OCI-LY1 (cell line): ENCODE data around the gene CEMIP2.

ENCODE experiments used
- H2AFZ ChIP-seq: fragments of 200-600 bp; sonication (generic), shearing (Covaris generic); 2 replicates; pipeline ENCODE4 v1.6.0; 2014; ENCODE audit warnings: antibody characterized with exemption, mild to moderate bottlenecking, low read length
- H3F3A ChIP-seq: fragments of 200-600 bp; sonication (generic), shearing (Covaris generic); 2 replicates; pipeline ENCODE4 v1.6.0; 2014; ENCODE audit warnings: mild to moderate bottlenecking, antibody characterized with exemption, low read length, moderate library complexity; ENCODE audit not compliant: insufficient read depth
- H3K27ac ChIP-seq: fragments of 200-600 bp; sonication (generic); 2 replicates; pipeline ENCODE4 v1.5.1; 2014; ENCODE audit warnings: low read length, mixed run types, mild to moderate bottlenecking, low read depth; ENCODE audit not compliant: poor library complexity, severe bottlenecking
- H3K27me3 ChIP-seq: fragments of 200-600 bp; sonication (generic); 2 replicates; pipeline ENCODE4 v1.6.0; 2014; ENCODE audit warnings: antibody characterized with exemption, mild to moderate bottlenecking, low read length, moderate library complexity; ENCODE audit not compliant: insufficient read depth
- H3K36me3 ChIP-seq: fragments of 200-600 bp; sonication (generic); 2 replicates; pipeline ENCODE4 v1.6.1; 2014; ENCODE audit warnings: mild to moderate bottlenecking, antibody characterized with exemption, low read length, moderate library complexity, mixed read lengths; ENCODE audit not compliant: insufficient read depth
- H3K4me1 ChIP-seq: fragments of 200-600 bp; sonication (generic); 2 replicates; pipeline ENCODE4 v1.5.1; 2014; ENCODE audit warnings: mild to moderate bottlenecking, low read length, moderate library complexity; ENCODE audit not compliant: insufficient read depth, severe bottlenecking
- H3K4me2 ChIP-seq: fragments of 200-600 bp; sonication (generic), shearing (Covaris generic); 2 replicates; pipeline ENCODE4 v1.6.1; 2014; ENCODE audit warnings: low read length
- H3K4me3 ChIP-seq: fragments of 200-600 bp; sonication (generic); 2 replicates; pipeline ENCODE4 v1.5.1; 2014; ENCODE audit warnings: low read length, low read depth, mild to moderate bottlenecking, mixed read lengths; ENCODE audit not compliant: poor library complexity, severe bottlenecking
- H3K79me2 ChIP-seq: fragments of 200-600 bp; shearing (Covaris generic); 2 replicates; pipeline ENCODE4 v1.6.1; 2016; ENCODE audit warnings: mixed run types, low read length, mixed read lengths; ENCODE audit not compliant: insufficient read depth
- H3K9ac ChIP-seq: fragments of 200-600 bp; sonication (generic), shearing (Covaris generic); 2 replicates; pipeline ENCODE4 v1.6.1; 2014; ENCODE audit warnings: mild to moderate bottlenecking, low read length, mixed read lengths
- H3K9me2 ChIP-seq: fragments of 200-600 bp; sonication (generic), shearing (Covaris generic); 2 replicates; pipeline ENCODE4 v1.6.1; 2014; ENCODE audit warnings: low read depth, mild to moderate bottlenecking, low read length, mixed read lengths
- H3K9me3 ChIP-seq: fragments of 200-600 bp; shearing (Covaris generic); 2 replicates; pipeline ENCODE4 v1.6.1; 2014; ENCODE audit warnings: low read length, mixed read lengths
- H4K20me1 ChIP-seq: fragments of 200-600 bp; sonication (generic), shearing (Covaris generic); 2 replicates; pipeline ENCODE4 v1.6.0; 2016; ENCODE audit warnings: mild to moderate bottlenecking, low read length; ENCODE audit not compliant: insufficient read depth
- CTCF ChIP-seq: fragments of 200-600 bp; sonication (generic), shearing (Covaris generic); IDR thresholded peaks from 2 replicates; pipeline ENCODE4 v1.5.1; 2017; ENCODE audit warnings: mild to moderate bottlenecking, antibody characterized with exemption, low read length, moderate library complexity, mixed read lengths
- EZH2 ChIP-seq: fragments of 200-600 bp; sonication (generic), shearing (Covaris generic); IDR thresholded peaks from 2 replicates; pipeline ENCODE4 v1.8.0; 2017; ENCODE audit warnings: borderline replicate concordance, mixed run types, mild to moderate bottlenecking, antibody characterized with exemption, low read length, moderate library complexity, mixed read lengths

Gene CEMIP2

DNA sequence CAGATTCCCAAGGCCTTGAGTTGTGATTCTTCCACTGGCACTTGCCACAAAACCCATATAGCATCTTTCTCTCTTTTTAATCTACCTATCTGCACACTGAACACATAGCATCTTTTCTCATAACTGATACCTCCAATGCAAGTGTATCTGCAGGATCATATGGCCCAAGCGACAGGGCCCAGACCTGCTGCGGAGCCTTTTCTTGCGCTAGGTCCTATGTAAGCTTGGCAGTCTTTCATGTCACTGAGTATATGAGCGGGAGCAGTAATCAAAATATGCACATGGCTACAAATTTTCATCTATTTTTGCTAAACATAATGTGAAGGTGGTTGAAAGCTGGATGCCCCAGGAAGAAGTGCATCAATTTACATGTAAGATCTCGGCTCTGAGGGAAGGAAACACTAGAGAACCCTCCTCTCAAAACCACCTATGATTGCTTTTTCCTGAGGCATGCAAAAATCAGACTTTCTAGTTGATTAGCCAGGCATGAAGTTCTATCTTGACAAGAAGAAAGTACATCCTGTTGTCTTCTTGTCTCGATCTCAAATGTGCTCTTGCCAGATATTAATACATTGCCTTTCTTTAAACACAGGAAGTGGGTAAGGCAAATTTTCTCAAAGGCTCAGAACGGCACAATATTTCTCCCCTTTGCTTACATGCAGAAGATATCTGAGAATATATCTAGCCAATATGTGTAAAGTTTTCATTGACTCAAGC lies 26.9 kb upstream of the CEMIP2 start:
- no peak overlapping the region for H2AFZ ChIP-seq

GRCh38 chr9:71793386-71794105 lies 25.2 kb upstream of the CEMIP2 start:
- Histone ChIP-seq H3K36me3 (no peaks in the 10 kb centered on the region; the same call in 1 of the 2 replicates), H3K9me2 (no peaks in the 10 kb centered on the region), H3K9ac (no peak overlapping the region), H3K4me2 (no peak overlapping the region), H3K4me3 (no peak overlapping the region), H4K20me1 (no peaks in the 10 kb centered on the region), H3K4me1 (peaks cover 23% of the 10 kb centered on the region), H2AFZ (no peak overlapping the region), H3K79me2 (no peaks in the 10 kb centered on the region), H3K27me3 (no peaks in the 10 kb centered on the region; the same call in 1 of the 2 replicates), H3F3A (no peaks in the 10 kb centered on the region), H3K9me3 (no peaks in the 10 kb centered on the region), H3K27ac (no peak overlapping the region)
- TF ChIP-seq EZH2, result no peak
- no peak for TF ChIP-seq CTCF

More for the DNA sequence above, 26.9 kb upstream of the CEMIP2 start:
- no peaks in the 10 kb centered on the region; the same call in 1 of the 2 replicates for H3K36me3 ChIP-seq
- no peaks in the 10 kb centered on the region for H3K9me3 ChIP-seq
- H3F3A ChIP-seq, result no peaks in the 10 kb centered on the region
- H4K20me1 ChIP-seq, result no peaks in the 10 kb centered on the region
- peak overlapping the region; percentile 32 for H3K4me3 ChIP-seq
- peaks cover 23% of the 10 kb centered on the region for H3K4me1 ChIP-seq
- no peak for TF ChIP-seq CTCF
- TF ChIP-seq EZH2, result no peak
- H3K27ac ChIP-seq, result peak overlapping the region; percentile 48
- no peaks in the 10 kb centered on the region for H3K9me2 ChIP-seq
- H3K27me3 ChIP-seq, result no peaks in the 10 kb centered on the region; the same call in 1 of the 2 replicates
- no peak overlapping the region for H3K9ac ChIP-seq
- H3K4me2 ChIP-seq, result peak overlapping the region; percentile 51
- H3K79me2 ChIP-seq, result no peaks in the 10 kb centered on the region

DNA sequence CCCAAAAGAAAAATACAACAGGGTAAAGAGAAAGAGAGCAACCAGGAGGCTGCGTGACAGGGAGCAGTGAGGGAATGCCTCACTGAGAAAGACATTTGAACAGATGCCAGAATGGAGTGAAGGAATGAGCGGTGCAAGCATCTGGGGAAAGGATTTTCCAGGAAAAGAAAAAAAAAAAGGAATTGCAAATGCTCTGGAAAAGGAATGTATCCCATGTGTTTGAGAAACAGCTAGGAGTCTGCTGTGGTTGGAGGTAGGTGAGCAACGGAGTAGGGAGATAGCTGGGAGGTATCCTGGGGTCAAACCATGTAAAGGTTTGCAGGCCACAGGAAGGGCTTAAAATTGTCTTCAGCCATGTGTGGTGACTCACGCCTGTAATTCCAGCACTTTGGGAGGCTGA lies 23.6 kb upstream of the CEMIP2 start:
- Histone ChIP-seq H3K27ac (no peak overlapping the region), H3K4me1 (peaks cover 23% of the 10 kb centered on the region), H3K9me2 (no peaks in the 10 kb centered on the region), H2AFZ (no peak overlapping the region), H3K9ac (no peak overlapping the region), H3K9me3 (no peaks in the 10 kb centered on the region), H3F3A (no peaks in the 10 kb centered on the region), H3K79me2 (0 out of 2 replicates have a peak, but pooled peaks cover 2% of the 10 kb centered on the region), H3K27me3 (no peaks in the 10 kb centered on the region; the same call in 1 of the 2 replicates), H3K4me2 (no peak overlapping the region), H3K36me3 (no peaks in the 10 kb centered on the region; the same call in 1 of the 2 replicates), H4K20me1 (no peaks in the 10 kb centered on the region), H3K4me3 (no peak overlapping the region)
- TF ChIP-seq CTCF (no peak), EZH2 (no peak)
